NCI-H748 (cell line): ENCODE measurements around the gene SLC25A36.
A peak's percentile ranks its signal among the peaks of the same experiment; 100 is the strongest.

Source experiments
- DNase-seq: peaks from one replicate; lab custom pipeline; 2025; ENCODE audit not compliant: unreplicated experiment; lab: John Stamatoyannopoulos, UW

SLC25A36 gene, protein sequence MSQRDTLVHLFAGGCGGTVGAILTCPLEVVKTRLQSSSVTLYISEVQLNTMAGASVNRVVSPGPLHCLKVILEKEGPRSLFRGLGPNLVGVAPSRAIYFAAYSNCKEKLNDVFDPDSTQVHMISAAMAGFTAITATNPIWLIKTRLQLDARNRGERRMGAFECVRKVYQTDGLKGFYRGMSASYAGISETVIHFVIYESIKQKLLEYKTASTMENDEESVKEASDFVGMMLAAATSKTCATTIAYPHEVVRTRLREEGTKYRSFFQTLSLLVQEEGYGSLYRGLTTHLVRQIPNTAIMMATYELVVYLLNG

DNA sequence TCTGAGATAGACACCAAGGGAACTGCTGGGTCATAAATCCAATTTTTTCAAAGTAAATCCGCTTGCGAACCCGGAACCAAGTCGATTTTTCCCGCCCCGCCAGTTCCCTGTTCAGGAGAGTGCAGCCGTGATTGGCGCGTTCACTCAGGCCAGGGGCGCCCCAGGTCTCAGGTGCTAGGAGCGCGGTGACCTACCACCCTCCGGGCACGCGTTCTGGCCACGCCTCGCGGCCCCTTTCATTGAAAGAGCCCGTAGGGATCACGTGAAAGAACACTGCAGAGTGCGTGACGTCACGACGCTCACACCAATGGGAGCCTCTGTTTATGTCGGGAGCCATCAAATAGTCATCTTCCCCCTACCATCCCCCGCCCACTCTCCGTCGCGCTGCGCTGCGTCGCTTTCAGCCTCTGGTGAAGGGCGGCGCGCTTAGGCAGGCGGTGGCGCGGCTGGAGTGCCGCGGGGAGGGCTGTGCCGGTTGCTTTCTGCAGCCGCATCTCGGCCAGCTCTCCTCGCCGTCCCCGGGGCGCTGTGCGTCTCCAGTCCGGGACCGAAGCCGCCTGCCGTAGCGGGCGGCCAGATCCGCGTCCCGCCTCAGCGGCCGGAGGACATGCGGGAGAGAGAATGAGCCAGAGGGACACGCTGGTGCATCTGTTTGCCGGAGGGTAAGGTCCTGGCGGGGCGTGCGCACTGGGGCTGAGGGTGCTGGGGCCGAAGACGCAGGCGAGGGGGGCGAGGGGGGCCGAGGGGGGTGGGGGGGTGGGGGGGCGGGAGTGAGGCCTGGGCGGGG is at the start of gene SLC25A36:
TSS of gene SLC25A36 (plus strand) at position 403 of the 787 bp plus-strand sequence. CDS start at position 622, 219 bp downstream.
- peak; percentile 99 for DNase-seq

DNA sequence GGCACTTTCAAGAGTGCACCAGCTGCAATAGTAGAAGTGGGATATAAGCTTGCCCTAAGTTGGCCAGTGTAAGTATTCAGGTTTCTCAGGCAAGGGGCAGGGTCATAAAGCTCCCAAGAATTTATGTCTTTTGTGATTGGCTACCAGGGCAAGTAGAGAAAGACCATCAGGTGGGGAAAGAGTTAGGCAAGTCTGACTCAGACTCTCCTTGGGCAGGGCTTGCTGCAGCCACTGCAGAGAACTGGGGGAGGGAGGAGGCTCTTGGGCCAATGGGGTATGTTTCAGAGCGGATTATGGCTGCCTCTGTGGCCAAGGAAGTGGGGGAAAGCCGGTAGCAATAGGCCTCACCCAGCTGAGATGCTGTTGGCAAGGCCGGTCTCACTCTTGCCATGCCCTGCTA is 44.6 kb upstream of the SLC25A36 start:
- DNase-seq = no peak

DNA sequence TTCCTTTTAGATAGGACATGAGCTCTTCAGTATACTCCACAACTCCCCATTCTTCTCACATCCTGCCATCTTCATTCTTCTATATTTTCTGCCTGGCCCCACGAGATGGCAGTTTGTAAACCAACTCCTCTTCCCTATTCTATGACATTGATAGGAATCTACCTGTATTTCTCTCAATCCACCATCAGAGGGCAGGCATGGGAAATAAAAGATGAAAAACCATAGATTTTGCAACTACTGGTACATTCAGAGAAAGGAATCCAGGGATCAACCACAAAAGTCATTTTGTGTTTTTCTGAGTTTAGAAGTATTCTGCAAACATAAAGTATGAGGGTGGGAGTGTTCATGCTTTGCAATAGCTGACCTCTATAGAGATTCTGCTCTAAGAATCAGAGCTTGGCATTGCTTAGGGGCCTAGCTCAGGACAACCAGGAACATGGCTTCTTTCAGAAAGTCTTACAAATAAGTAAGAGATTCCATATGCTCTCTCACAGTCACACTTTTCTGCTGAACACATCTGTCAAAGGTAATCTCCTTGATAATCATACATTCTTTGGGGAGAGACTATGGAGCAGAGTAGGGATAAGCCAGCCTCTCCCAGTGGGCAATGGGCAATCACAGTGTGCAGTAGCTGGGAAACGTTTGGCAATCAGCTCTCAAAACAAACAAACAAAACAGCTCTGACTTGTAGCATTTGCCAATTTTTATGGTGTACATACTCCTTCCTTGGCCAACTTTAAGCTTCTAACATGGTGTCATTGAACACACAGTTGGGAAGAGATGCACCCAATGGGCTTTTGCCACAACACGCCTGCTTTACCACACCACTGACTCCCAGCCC is 43.1 kb upstream of the SLC25A36 start:
- DNase-seq = peak; percentile 49

DNA sequence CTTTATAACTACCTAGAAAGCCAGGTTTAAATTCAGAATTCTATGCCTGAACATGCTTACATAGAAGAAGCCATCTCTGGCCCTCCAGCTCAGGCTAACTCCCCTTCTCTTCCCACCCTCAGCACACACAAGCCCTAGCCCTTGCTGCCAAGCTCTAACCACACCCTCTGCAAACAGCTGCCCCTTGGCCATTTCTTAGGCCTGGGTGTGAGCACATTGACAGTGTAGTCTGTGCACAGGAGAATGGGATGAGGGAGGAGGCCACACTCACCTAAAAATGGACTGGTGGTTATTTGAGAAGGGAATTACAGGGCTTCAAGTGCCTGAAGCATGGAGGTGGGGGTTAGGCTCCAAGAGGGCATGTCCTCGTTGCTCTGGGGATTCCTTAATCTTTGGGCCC is 42.3 kb upstream of the SLC25A36 start:
- DNase-seq = no peak

DNA sequence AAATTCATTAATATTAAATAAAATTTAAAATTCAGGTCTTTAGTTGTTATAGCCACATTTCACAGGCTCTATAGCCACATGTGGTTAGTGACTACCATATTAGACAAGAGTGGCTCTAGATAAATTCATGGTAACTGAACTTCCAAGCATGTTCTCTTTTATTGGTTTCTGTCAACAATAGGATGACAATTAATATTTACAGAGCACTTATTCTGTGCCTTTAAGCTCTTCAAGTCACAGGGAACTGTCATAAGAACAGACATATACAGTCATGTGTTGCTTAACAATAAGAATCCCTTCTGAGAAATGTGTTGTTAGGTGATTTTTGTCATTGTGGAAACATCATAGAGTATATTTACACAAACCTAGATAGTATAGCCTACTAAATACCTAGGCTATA is 38.8 kb upstream of the SLC25A36 start:
- DNase-seq = peak; percentile 11

DNA sequence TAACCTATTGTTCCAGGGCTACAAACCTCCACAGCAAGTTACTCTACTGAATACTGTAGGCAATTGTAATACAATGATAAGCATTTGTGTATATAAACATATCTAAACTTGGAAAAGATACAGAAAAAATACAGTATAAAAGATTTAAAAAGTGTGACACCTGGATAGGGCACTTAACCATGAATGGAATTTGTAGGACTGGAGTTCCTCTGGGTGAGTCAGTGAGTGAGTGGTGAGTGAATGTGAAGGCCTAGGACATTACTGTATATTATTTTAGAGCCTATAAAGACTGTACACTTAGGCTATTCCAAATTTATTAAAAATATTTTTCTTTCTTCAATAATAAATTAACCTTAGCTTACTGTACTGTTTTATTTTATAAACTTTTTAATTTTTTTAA is 38.4 kb upstream of the SLC25A36 start:
- no peak for DNase-seq

DNA sequence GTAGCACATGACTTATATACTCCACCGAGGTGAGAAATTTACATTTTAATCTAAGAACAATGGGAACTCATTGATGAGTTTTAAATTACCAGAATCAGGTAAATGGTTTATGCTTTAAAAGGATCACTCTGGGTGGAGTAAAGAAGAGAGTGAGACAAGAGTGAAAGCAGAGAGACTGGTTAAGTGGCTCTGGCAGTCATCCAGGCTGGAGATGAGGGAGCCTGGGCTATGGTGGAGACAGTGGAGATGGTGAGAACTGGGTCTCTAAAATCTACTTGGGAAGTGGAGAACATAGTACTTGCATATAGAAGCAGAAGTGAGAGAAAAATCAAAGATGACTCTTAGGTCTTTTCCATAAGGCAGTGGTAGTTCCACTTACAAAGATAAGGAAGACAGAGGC is 37.1 kb upstream of the SLC25A36 start:
- peak; percentile 20 for DNase-seq

DNA sequence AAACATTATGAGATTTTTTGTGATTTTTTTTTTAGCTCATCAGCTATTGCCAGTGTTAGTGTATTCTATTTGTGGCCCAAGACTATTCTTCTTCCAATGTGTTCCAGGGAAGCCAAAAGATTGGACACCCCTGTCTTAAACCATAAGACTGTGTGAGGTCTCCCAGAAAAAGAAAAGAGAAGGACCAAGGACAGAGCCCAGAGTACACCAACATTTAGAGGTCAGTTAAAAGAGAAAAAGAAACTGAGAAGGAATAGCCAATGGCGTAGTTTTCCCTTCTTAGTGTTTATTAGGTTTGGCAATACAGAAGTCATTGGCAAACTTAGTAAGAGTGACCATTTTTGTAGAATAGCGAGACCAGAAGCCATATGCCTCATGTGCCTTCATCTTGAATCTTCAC is 36.1 kb upstream of the SLC25A36 start:
- DNase-seq = no peak

DNA sequence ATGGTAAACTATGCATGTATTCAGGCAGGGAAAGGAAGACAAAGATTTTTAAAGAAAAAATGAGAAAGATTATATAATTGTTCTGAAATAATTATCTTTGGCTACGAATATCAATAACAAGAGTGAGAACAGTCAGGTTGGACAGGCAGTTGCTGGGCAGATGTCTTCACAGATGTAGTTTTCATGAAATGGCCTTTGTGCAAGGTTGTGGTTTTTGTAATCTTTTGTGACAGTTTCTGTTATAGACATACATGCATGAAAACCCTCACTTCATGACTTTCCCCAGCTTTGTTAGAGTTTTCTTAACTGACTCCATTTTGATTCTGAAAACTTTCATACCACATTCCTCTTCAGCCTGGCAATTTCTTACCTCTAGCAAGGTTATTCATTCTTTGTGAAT is 34.9 kb upstream of the SLC25A36 start:
- DNase-seq = no peak

DNA sequence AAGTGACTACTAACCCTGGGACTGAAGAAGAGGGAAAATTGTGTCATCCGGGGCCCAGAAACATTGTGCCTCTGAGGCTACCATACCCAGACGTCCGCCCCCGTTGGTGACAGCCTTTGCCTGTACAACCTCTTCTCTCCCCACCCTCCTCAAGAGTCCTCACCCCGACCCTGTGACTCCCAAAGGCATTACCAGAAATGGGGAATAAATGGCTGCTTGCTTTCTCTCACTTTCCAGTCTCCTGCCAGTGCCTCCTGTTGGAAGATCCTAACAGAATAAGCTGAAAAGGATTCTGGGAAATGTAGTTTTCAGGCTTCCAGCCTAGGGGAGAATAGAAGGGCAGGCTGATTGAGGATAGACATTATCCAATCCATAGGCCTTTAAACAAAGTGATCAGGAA is 30.8 kb upstream of the SLC25A36 start:
- DNase-seq = peak; percentile 21

DNA sequence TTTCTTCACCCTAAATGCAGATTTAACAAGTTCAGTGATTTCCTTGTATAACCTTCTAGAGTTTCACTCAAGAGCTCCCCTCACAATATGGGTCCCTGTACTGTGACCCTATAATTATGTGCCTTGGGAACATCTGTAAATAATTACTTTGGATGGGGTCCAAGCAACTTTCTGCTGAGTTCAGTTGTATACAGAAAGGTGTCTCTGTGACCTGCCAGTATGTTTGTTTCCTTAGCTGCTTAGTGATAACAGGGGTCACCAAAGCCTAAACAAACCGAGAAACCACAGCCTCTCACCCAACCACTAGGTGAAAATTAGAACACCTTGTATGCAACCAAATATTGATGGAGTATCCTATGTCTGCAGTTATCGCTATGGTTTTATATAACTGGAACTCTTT is 29.8 kb upstream of the SLC25A36 start:
- peak; percentile 91 for DNase-seq

DNA sequence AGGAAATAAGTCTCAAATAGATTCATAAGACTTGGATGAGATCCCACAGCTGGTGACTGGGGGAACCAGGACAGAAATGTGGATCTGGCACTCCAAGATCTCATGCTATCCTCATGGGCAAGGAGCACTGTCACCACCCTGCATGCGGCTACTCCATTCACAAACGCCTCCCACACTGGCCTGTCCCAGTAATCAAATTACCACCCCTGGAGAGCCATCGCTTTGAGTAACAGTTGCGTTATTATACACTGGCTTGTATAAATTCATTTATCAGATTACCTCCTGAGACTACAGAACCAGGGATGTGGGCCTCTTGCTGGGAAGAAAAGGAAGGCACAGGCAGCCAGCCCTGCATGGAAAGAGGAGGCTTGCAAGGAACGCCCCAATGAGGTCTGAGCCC is 27.9 kb upstream of the SLC25A36 start:
- DNase-seq = no peak

DNA sequence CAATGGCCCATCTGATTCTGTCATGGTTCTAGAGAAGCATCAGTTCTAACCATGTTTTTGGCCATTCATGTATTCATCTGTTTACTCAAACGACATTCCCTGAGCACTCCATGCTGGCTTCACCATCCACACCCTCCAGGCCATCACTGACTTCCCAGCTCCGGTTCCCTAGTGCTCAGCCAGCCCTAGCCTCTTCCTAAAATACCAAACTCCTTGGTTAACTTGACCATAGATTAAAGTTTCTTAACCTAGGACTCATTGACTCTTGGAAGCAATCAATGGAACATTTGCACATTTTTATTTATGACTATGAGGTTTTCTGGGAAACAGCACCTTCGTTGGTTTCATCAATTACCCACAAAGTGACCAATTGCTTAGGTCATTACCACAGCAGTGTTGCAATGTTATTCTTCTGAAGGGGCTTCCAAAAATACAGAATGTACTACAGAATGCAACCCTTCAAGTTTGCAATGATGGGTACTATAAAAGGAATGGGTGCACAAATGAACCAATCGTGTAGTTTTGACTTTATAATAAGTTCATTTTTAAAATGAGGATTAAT is 27.2 kb upstream of the SLC25A36 start:
- no peak for DNase-seq

DNA sequence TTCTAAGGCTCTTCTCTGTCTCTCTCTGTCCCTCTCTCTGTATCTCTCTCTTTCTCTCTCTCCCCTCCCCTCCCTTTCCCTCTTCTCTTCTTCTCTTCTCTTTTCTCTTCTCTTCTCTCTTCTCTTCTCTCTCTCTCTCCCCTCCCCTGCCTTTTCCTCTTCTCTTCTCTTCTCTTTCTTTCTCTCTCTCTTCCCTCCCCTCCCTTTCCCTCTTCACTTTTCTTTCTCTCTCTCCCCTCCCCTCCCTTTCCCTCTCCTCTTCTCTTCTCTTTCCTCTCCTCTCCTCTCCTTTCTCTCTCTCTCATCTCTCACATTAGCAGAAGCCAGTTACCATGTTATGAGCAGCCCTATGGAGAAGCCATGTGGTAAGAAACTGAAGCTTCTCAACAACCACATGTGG is 25.0 kb upstream of the SLC25A36 start:
- no peak for DNase-seq

DNA sequence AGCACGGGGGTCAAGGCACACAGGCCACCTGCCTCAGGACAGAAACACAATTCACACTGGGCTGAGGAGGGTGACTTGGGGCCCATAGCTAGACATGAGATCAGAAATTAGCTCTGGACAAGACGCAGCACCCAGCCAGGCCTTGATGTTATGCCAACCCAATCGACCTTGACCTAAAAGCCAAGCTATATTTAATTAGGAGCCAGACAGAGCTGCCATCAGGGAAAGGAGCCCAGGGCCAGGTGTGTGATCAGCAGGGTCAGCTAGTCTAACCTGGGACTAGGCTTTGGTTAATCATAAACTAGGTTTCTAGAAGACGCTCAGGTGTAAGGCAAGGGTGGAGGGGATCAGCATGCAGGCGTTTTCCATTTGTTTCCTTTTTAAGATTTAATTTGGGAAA is 23.9 kb upstream of the SLC25A36 start:
- no peak for DNase-seq

DNA sequence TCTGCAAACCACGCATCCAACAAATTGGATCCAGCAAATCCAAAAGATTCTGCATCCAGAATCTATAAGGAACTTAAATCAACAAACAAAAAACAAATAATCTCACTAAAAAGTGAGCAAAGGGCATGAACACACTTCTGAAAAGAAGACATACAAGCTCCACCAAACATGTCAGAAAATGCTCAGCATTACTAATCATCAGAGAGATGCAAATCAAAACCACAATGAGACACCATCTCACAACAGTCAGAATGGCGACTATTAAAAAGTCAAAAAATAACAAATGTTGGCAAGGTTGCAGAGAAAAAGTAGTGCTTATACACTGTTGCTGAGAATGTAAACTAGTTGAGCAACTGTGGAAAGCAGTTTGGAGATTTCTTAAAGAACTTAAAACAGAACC is 21.6 kb upstream of the SLC25A36 start:
- no peak for DNase-seq

DNA sequence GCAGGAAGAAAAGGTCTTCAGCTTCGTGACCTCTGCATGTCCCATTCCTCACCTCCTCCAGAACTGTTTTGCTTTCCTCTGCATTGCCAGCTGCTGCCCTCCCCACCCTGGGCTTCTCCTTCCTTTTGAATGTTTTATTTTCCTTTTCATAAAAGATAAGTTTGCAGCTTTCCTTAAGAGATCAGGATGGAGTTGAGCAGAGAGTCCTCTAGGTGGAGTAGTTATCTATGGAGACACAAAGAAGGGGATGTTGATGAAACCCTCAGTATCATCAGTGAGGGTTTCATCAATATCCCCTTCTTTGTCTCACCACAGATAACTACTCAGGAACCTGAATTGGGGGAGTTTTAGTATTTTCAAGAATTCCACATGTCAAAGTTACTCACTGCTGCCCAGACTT is 19.0 kb upstream of the SLC25A36 start:
- DNase-seq = peak; percentile 2

DNA sequence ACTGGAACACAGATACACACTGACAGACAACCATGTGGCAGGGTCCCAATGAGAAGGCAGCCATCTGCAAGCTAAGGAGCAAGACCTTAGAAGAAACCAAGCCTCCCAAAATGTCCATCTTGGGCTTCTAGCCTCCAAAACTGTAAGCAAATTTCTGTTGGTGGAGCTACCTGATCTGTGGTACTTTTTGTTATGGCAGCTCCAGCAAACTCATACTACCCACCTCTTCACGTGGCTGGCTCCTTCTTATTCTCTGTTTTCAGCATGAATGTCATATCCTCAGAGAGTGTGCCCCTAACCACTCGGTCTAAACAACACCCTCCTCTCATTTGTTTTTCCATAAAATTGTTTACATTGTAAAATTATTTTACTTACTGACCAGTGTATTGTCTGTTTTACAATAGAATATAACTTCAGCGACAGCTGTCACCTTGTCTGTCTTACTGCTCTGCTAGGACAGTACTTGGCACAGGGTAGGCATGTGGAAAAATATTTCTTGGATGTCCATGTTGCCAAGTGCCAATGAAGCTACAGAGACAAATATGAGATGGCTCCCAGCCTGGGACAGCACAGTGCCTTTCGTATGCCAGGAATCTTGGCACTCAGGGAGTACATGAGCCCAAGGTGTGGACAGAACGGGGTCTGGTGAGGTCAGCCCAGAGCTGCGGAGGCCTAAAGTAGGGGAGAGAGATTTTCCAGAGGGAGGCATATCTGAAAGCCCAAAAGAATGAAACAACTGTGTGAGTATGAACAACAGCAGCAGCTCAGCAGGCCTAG is 17.4 kb upstream of the SLC25A36 start:
- no peak for DNase-seq

DNA sequence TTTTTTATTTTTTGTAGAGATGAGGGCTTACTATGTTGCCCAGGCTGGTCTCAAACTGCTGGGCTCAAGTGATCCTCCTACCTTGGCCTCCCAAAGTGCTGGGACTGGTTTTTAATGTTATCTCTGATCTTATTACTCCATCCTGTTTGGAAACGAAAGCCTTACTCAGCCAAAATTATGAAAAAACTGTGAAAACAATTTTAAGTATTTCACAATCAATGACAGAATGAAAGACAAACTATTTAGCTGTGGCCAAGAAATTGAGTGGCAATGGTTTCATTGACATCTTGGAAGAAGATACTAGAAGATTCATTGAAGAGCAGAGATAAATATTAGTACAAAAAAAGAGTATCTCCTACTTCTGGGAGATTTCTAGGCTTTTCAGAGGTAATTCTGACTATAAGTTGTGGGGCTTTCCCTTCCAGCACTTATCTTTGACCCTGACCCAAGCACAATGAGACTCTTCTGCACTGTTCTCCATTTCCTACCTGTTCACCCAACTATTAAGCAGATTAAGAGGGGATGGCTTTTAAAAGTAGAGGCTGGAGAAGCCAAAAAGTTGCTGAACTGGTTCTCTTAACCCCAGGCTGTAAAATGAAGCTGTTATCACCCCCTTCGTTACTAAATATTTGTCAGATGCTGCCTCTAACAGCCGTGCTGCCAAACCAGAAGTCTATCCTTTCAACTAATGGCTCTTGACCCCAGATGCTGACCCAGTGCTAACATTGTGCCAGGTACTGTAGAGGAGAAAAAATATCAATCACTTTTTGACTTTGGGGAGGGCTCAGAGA is 14.2 kb upstream of the SLC25A36 start:
- peak; percentile 40 for DNase-seq

DNA sequence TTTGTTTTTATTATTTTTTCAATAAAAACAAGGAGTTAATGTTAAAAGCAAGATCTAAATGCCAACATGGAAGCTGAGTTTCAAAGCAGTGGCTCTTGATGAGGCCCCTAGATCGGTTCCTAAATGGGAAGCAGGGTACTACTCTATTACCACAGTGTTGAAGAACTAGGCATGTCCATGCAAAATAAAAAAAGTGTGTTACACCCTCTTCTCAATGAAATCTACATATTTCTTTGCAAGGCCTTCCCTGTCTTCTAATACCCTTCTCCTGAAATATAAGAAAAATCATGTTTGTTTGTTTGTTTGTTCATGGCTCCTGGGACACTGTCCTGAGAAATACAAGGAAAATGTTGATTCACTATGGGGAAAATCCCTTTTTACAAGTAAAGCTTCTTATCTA is 12.2 kb upstream of the SLC25A36 start:
- DNase-seq = no peak
